ENCODE measurements around the gene PHYHIPL. TPM values are rescaled to one million over a fixed set of nuclear protein-coding genes. Genes with fewer than 3 reads are reported as not detected.

PHYHIPL gene
- total and polyA plus RNA-seq, 11 donors, result 0.03 to 0.08 TPM; not detected in 9

DNA sequence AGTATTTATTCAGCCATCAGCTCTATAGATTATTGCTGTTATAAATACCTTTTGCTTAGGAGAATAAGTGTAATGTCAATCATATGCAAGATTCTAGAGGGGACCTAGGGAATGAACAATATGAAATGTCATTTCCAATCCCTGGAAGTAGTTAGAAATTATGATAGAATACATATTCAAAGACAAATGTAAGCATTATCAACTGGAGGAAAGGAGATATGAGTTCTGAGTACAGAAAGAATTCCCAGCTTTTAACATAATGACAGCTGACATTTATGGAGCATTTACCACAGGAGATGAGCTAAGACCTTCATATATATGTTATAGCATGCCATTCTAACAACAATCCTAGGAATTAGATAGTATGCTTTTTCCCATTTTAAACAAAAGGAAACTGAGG is 99.7 kb downstream of the PHYHIPL start:
- H3K4me1 ChIP-seq, result peaks cover 0 to 11% (median 0%) of the 10 kb centered on the region in 12 donors
- intact Hi-C loops (cut with DNase I), result no loop called here
- ATAC-seq, result no peak

DNA sequence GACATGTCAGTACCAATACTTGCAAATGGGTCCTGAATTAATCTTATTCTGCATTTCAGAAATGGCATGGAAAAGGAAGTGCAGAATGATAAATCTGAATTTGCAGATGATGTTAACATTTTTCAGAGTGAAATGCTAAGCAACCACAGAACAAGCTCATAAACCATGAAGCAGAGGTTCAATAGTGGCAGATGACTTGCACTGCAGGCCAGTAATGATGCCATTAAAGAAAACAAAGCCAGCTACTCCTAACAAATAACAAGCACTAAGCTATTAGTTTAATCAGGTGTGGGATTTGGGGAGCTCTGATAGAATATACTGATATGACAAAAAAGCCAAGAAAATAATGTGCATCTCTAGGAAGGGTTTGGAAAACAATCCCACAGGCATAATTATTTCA is 100.5 kb downstream of the PHYHIPL start:
- TF ChIP-seq, protein P1, sequence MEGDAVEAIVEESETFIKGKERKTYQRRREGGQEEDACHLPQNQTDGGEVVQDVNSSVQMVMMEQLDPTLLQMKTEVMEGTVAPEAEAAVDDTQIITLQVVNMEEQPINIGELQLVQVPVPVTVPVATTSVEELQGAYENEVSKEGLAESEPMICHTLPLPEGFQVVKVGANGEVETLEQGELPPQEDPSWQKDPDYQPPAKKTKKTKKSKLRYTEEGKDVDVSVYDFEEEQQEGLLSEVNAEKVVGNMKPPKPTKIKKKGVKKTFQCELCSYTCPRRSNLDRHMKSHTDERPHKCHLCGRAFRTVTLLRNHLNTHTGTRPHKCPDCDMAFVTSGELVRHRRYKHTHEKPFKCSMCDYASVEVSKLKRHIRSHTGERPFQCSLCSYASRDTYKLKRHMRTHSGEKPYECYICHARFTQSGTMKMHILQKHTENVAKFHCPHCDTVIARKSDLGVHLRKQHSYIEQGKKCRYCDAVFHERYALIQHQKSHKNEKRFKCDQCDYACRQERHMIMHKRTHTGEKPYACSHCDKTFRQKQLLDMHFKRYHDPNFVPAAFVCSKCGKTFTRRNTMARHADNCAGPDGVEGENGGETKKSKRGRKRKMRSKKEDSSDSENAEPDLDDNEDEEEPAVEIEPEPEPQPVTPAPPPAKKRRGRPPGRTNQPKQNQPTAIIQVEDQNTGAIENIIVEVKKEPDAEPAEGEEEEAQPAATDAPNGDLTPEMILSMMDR (IDR thresholded peaks at IDR 0.05), result no peak
- no peak for TF ChIP-seq POLR2A (IDR thresholded peaks at IDR 0.05)
- H3K9me3 ChIP-seq, result no peaks in the 10 kb centered on the region
- H3K27ac ChIP-seq, result no peak overlapping the region
- no peaks in the 10 kb centered on the region for H3K27me3 ChIP-seq
- DNase-seq (no peak), ATAC-seq (no peak)
- H3K36me3 ChIP-seq, result peaks cover 0 to 6% (median 0%) of the 10 kb centered on the region in 9 donors
- peaks cover 0 to 11% (median 0%) of the 10 kb centered on the region in 12 donors for H3K4me1 ChIP-seq
- intact Hi-C loops (cut with DNase I), result no loop called here
- no peak overlapping the region for H3K4me3 ChIP-seq

More for the DNA sequence above, 99.7 kb downstream of the PHYHIPL start:
- Histone ChIP-seq H3K4me3 (no peak overlapping the region), H3K9me3 (no peaks in the 10 kb centered on the region), H3K36me3 (peaks cover 0 to 5% (median 0%) of the 10 kb centered on the region in 9 donors), H3K27me3 (no peaks in the 10 kb centered on the region), H3K27ac (no peak overlapping the region)
- DNase-seq, result no peak
- TF ChIP-seq POLR2A (IDR thresholded peaks at IDR 0.05), result no peak
- TF ChIP-seq, protein P1 (IDR thresholded peaks at IDR 0.05), result no peak

DNA sequence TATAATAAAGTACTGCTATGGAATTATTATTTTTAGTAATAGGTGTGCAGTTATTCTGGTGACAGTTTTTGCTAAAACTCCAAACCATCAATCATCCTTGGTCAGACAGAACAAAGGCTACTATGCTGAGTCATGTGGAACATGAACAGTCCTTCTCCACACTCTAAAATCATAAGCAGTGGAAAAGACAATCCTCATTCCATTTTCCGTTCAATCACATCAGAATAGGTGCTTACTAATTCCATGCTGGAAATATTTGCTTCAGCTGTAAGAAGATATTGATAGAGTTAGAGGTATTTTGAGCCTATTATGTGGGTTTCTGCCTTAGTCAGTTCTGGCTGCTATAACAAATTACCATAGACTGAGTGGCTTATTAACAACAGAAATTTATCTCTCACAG is 103.0 kb downstream of the PHYHIPL start:
- DNase-seq (no peak), ATAC-seq (no peak)
- Histone ChIP-seq H3K27ac (no peak overlapping the region), H3K36me3 (peaks cover 0 to 15% (median 4%) of the 10 kb centered on the region in 9 donors), H3K9me3 (no peaks in the 10 kb centered on the region), H3K4me3 (no peak overlapping the region), H3K27me3 (no peaks in the 10 kb centered on the region), H3K4me1 (peaks cover 0 to 8% (median 0%) of the 10 kb centered on the region in 12 donors)
- intact Hi-C loops (cut with DNase I), result no loop called here
- no peak for TF ChIP-seq POLR2A (IDR thresholded peaks at IDR 0.05)
- TF ChIP-seq, protein P1 (IDR thresholded peaks at IDR 0.05), result no peak
- WGBS, 4 donors, result 94 to 97% (median 96%) methylated on average over 1 of the region's 1 CpG

DNA sequence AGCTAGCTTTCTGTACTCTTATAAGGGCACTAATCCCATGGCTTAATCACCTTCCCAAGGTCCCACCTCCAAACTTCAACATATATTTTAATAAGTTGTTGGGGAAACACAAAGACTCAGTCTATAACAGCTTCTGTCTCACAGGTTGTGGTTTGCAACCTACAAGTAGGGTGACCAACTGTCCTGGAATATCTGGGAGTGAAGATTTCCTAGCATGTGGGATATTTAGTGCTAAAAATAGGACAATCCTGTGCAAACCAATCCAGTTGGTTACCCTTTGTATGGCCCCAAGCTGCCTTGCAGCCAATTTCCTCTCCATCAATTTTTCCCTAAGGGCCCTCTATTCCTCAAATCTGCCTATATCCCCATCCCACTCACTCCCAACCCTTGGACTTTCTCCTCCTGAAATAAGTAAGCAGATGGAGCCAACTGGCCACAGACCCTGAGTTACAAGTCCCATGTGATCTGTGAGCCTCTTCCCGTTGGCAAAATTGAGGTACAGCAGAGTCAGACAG is 103.6 kb downstream of the PHYHIPL start:
- no peaks in the 10 kb centered on the region for H3K27me3 ChIP-seq
- H3K9me3 ChIP-seq, result no peaks in the 10 kb centered on the region
- whole genome bisulfite sequencing, 4 donors, result 64 to 95% (median 80%) methylated on average over 1 of the region's 1 CpG
- no peak overlapping the region for H3K4me3 ChIP-seq
- H3K4me1 ChIP-seq, result peaks cover 0 to 8% (median 0%) of the 10 kb centered on the region in 12 donors
- DNase-seq, result no peak
- TF ChIP-seq, protein P1 (IDR thresholded peaks at IDR 0.05), result no peak
- TF ChIP-seq POLR2A (IDR thresholded peaks at IDR 0.05), result no peak
- peaks cover 0 to 15% (median 2%) of the 10 kb centered on the region in 9 donors for H3K36me3 ChIP-seq
- no peak overlapping the region for H3K27ac ChIP-seq
- intact Hi-C loops (cut with DNase I), result no loop called here
- no peak for ATAC-seq

Measured in heart left ventricle (tissue), 16 donors.